ENCODE measurements around the gene CNDP2. TPM values are rescaled to one million over a fixed set of nuclear protein-coding genes. Genes with fewer than 3 reads are reported as not detected.

Gene CNDP2
- total RNA-seq, 1 donor from 2014 or later, result 213 TPM

DNA sequence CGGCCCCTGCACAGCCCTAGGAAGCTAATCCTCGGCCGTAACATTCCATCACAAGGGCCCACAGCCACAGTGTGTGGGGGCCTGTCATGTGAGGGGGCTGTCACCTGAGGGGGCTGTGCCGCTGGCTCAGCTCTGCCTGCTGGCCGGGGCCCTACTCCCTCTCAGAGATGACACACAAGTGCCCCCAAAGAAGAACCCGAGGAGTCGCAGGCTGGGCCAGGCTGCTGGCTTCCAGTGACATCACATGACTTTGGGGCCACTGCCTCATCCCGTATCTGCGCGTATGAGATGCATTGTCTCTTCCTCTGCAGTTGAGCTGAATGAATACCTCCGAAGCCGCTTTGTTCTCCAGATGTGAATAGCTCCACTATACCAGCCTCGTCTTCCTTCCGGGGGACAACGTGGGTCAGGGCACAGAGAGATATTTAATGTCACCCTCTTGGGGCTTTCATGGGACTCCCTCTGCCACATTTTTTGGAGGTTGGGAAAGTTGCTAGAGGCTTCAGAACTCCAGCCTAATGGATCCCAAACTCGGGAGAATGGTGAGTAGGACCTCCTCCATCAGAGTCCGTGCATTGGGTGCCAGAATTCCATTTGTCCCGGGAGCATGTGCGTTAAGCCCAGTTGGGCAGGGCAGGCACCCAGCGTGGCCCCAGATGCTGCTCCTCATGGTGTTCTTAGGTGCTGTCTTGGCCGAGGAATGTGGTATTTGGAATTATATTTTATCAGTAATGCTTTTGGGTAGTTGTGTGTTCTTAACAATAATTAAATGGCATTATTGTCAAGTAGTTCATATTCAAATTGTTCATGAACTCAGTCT is 38.2 kb downstream of the CNDP2 start, which contains the start of gene CNDP1:
Gene CNDP1, plus strand, starts transcription at position 351 of the 820 bp plus-strand sequence. Its CDS starts 168 bp downstream, at position 519.
- Histone ChIP-seq H3K4me3 (no peak within 1 kb of the TSS), H3K36me3 (no peaks in the 10 kb centered on the region), H3K9me3 (no peaks in the 10 kb centered on the region), H3K4me1 (no peaks in the 10 kb centered on the region), H3K27ac (no peak within 1 kb of the TSS), H3K27me3 (no peaks in the 10 kb centered on the region)
- TF ChIP-seq, protein P1, sequence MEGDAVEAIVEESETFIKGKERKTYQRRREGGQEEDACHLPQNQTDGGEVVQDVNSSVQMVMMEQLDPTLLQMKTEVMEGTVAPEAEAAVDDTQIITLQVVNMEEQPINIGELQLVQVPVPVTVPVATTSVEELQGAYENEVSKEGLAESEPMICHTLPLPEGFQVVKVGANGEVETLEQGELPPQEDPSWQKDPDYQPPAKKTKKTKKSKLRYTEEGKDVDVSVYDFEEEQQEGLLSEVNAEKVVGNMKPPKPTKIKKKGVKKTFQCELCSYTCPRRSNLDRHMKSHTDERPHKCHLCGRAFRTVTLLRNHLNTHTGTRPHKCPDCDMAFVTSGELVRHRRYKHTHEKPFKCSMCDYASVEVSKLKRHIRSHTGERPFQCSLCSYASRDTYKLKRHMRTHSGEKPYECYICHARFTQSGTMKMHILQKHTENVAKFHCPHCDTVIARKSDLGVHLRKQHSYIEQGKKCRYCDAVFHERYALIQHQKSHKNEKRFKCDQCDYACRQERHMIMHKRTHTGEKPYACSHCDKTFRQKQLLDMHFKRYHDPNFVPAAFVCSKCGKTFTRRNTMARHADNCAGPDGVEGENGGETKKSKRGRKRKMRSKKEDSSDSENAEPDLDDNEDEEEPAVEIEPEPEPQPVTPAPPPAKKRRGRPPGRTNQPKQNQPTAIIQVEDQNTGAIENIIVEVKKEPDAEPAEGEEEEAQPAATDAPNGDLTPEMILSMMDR (IDR thresholded peaks at IDR 0.05), result no peak
- ATAC-seq, result no peak
- DNase-seq, result peak; percentile 43
- intact Hi-C loops (cut with DNase I), result no loop called here

DNA sequence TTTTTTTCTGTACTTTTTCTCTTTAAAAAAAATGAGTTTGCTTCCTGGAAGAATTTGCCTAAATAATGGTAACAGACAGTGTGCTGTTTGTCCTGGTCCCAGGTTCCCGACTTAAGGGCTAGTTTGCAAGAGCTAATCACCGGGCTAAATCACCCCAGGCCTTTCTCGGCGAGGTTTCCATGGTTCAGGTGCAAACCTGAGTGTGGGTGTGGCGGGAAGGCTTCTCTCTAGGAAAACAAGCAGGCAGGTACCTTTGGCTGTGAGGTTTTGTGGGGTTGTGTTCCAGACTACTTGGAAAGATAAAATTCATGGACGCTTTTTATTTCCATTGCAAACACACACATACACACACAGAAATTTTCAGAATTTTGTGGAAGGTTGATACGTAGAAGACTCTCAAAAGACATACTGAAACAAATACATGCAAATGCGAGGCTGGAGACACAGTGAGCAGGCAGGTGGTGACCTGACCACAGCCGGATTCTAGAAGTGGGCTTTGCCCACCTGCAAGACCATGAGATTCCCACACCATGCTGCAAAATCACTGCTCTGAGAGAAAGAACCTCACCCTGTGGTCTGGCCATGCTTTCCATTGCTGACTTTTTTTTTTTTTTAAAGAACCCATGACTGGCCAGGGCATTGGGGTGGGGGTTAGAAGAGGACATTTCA is 39.0 kb downstream of the CNDP2 start:
- Histone ChIP-seq H3K9me3 (no peaks in the 10 kb centered on the region), H3K36me3 (no peaks in the 10 kb centered on the region), H3K4me3 (no peak overlapping the region), H3K4me1 (no peaks in the 10 kb centered on the region), H3K27ac (no peak overlapping the region), H3K27me3 (no peaks in the 10 kb centered on the region)
- no peak for ATAC-seq
- TF ChIP-seq, protein P1 (IDR thresholded peaks at IDR 0.05), result no peak
- DNase-seq, result no peak
- intact Hi-C loops (cut with DNase I), result no loop called here

DNA sequence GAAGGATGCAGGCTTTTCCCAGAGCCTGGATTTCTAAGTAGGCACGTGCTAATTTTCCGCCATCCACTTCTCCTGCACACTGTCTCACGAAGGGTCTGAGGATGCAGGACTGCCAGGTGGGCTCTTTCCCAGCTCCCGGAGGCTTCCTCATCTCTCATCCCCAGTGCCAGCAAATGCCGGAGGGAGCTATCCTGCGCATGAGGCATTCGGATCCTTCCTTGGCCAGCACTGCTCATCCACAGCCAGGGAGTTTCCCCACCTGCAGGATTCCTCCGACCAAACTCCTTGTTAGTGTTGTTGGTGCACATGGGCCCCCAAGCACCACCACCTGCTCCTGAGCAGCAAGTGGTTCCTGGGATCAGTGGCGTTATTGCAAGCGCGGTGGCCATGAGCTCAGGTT is 43.1 kb downstream of the CNDP2 start:
- DNase-seq, result no peak
- TF ChIP-seq, protein P1 (IDR thresholded peaks at IDR 0.05), result no peak
- Histone ChIP-seq H3K4me3 (no peak overlapping the region), H3K27me3 (no peaks in the 10 kb centered on the region), H3K9me3 (no peaks in the 10 kb centered on the region), H3K27ac (no peak overlapping the region), H3K4me1 (no peaks in the 10 kb centered on the region), H3K36me3 (no peaks in the 10 kb centered on the region)
- intact Hi-C loops (cut with DNase I), result no loop called here
- no peak for ATAC-seq

DNA sequence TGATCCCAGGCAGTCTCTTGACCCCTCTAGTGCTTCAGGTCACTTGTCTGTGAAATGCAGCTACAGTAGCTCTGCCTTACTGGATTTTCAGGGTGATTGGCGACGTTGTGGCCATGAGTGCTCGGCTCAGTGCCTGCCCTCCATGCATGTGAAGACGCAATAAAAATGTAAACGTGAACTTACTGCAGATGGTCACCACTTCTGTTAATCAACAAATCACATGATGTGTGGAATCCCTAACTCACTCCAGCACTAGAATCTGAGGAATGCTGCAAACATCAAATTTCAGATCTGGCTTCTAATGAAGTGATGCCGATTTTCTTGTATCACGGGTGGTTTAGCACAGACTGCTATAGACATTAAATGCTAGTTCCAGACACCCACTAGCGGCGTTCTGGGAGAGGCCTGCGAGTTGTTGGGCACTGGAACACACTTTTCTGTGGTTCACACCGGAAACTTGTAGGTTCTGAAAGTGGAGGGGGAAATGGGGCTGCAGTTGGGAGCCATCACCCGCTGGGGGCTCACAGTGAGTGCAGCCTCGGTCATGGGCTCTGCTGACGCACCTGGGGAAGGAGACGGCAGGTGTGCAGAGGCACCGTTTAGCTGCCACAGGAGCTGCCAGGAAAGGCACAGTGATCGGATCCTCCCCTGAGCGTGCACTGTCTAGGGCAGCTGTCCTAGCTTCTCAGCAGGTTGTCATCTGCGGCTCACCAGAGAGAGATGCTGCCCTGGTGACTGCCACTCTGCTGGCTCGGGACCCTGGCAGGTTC is 44.7 kb downstream of the CNDP2 start:
- no peak overlapping the region for H3K4me3 ChIP-seq
- no peaks in the 10 kb centered on the region for H3K27me3 ChIP-seq
- intact Hi-C loops (cut with DNase I), result no loop called here
- H3K9me3 ChIP-seq, result no peaks in the 10 kb centered on the region
- no peak overlapping the region for H3K27ac ChIP-seq
- TF ChIP-seq, protein P1 (IDR thresholded peaks at IDR 0.05), result no peak
- DNase-seq (no peak), ATAC-seq (no peak)
- H3K4me1 ChIP-seq, result no peaks in the 10 kb centered on the region
- H3K36me3 ChIP-seq, result no peaks in the 10 kb centered on the region

DNA sequence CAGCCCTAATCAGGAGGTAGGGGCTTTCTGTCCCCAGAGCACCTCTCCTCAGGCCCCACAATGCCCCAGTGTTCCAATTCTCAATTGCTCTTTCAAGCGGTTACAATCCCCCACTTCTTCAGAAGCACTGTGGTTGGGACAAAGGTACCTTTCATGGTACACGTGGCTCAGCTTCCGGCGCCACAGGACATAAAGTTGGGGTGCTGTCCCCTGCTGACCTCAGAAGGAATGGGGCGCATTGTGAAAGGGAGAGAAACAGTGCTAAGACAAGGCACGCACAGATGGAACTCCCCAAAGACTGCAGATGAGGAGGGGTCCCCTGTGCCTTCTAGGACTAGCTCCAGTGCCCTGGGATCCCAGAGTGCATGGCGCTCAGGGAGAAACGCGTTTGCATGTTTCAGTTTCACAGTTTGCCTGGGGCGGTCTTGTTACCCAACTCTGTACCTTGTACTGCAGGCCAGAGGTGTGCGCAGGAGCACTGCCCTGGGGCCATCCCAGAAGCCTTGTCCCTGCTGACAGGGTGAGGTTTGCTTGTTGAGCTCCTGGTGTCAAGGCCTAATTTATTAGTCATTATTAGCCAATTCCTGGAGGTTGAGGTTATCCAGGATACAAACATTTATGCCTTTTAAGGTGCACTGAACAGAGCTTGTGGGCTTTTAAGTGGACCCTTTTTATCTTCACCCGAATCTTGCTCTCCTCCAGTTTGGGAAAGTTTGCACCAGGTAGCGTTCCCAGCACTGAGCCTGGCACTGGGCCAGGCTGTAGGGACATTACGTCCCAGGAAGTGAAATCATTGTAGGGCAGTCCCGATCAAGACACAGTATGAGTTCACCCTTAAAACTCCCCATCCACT is 45.8 kb downstream of the CNDP2 start:
- Histone ChIP-seq H3K27ac (no peak overlapping the region), H3K27me3 (no peaks in the 10 kb centered on the region), H3K4me1 (no peaks in the 10 kb centered on the region), H3K36me3 (no peaks in the 10 kb centered on the region), H3K4me3 (no peak overlapping the region), H3K9me3 (no peaks in the 10 kb centered on the region)
- intact Hi-C loops (cut with DNase I), result no loop called here
- DNase-seq (no peak), ATAC-seq (peak; percentile 40)
- TF ChIP-seq, protein P1 (IDR thresholded peaks at IDR 0.05), result no peak
